H9 (cell line): ENCODE measurements around the gene ETV5. TPM values are rescaled to one million over a fixed set of nuclear protein-coding genes. Genes with fewer than 3 reads are reported as not detected.

Experiments
- DNase-seq: peaks from one replicate; pipeline ENCODE4 v3.0.0-alpha.2; 2017
- H2AFZ ChIP-seq: one replicate; pipeline ENCODE4 v1.6.1; 2013; ENCODE audit warnings: mild to moderate bottlenecking, low read length, control low read depth, moderate library complexity
- H2AK5ac ChIP-seq: 2 replicates; pipeline ENCODE4 v1.6.1; 2013; ENCODE audit warnings: low read length, control low read depth, mixed read lengths; ENCODE audit not compliant: insufficient read length
- H2BK120ac ChIP-seq: one replicate; pipeline ENCODE4 v1.6.1; 2013; ENCODE audit warnings: low read depth, mild to moderate bottlenecking, low read length, control low read depth, inconsistent platforms; ENCODE audit not compliant: poor library complexity, severe bottlenecking
- H2BK12ac ChIP-seq: 2 replicates; pipeline ENCODE4 v1.6.1; 2013; ENCODE audit warnings: low read length, control low read depth, mixed read lengths, low read depth; ENCODE audit not compliant: insufficient read length
- H2BK15ac ChIP-seq: 2 replicates; pipeline ENCODE4 v1.6.1; 2013; ENCODE audit warnings: low read depth, low read length, control low read depth
- H2BK20ac ChIP-seq: one replicate; pipeline ENCODE4 v1.6.1; 2013; ENCODE audit warnings: low read depth, mild to moderate bottlenecking, low read length, control low read depth, inconsistent platforms; ENCODE audit not compliant: poor library complexity, severe bottlenecking
- H2BK5ac ChIP-seq: 2 replicates; pipeline ENCODE4 v1.6.1; 2013; ENCODE audit warnings: low read length, control low read depth, mixed read lengths; ENCODE audit not compliant: insufficient read length
- H3K14ac ChIP-seq: 2 replicates; pipeline ENCODE4 v1.6.1; 2013; ENCODE audit warnings: low read length, control low read depth; ENCODE audit not compliant: insufficient read depth
- H3K18ac ChIP-seq: 2 replicates; pipeline ENCODE4 v1.6.1; 2013; ENCODE audit warnings: low read depth, mild to moderate bottlenecking, mixed read lengths, low read length, control low read depth; ENCODE audit not compliant: insufficient read length
- H3K23ac ChIP-seq: 2 replicates; pipeline ENCODE4 v1.6.1; 2013; ENCODE audit warnings: low read length, control low read depth, mixed read lengths, low read depth; ENCODE audit not compliant: insufficient read length
- H3K23me2 ChIP-seq: 2 replicates; pipeline ENCODE4 v1.6.1; 2013; ENCODE audit warnings: low read depth, mild to moderate bottlenecking, mixed read lengths, low read length, control low read depth; ENCODE audit not compliant: insufficient read length, poor library complexity, severe bottlenecking
- H3K27ac ChIP-seq: 2 replicates; pipeline ENCODE4 v1.5.1; 2013; ENCODE audit warnings: low read length, control low read depth, mixed read lengths, low read depth; ENCODE audit not compliant: insufficient read length
- H3K27me3 ChIP-seq: 2 replicates; pipeline ENCODE4 v1.6.1; 2013; ENCODE audit warnings: low read length, control low read depth, inconsistent platforms; ENCODE audit not compliant: insufficient read depth
- H3K4ac ChIP-seq: 2 replicates; pipeline ENCODE4 v1.6.1; 2013; ENCODE audit warnings: low read depth, mild to moderate bottlenecking, control low read depth, inconsistent platforms, low read length, moderate library complexity
- H3K4me1 ChIP-seq: 2 replicates; pipeline ENCODE4 v1.6.1; 2013; ENCODE audit warnings: low read length, control low read depth, inconsistent platforms; ENCODE audit not compliant: insufficient read depth
- H3K4me2 ChIP-seq: 2 replicates; pipeline ENCODE4 v1.6.1; 2013; ENCODE audit warnings: low read length, control low read depth, mixed read lengths; ENCODE audit not compliant: insufficient read length, insufficient read depth
- H3K56ac ChIP-seq: 2 replicates; pipeline ENCODE4 v1.6.1; 2013; ENCODE audit warnings: low read depth, mild to moderate bottlenecking, mixed read lengths, low read length, control low read depth; ENCODE audit not compliant: insufficient read length
- H3K79me1 ChIP-seq: 2 replicates; pipeline ENCODE4 v1.6.1; 2013; ENCODE audit warnings: low read depth, mild to moderate bottlenecking, moderate library complexity, low read length, control low read depth, inconsistent platforms; ENCODE audit not compliant: insufficient read depth, poor library complexity, severe bottlenecking
- H3K79me2 ChIP-seq: 2 replicates; pipeline ENCODE4 v1.6.1; 2013; ENCODE audit warnings: low read length, control low read depth, inconsistent platforms; ENCODE audit not compliant: insufficient read depth
- H3K9ac ChIP-seq: 2 replicates; pipeline ENCODE4 v1.6.1; 2013; ENCODE audit warnings: low read length, control low read depth, mixed read lengths; ENCODE audit not compliant: insufficient read length; ENCODE audit errors: extremely low read depth
- H3K9me3 ChIP-seq: one replicate; pipeline ENCODE4 v1.6.1; 2013; ENCODE audit warnings: low read depth, low read length, inconsistent platforms; ENCODE audit not compliant: control insufficient read depth
- H3T11ph ChIP-seq: one replicate; pipeline ENCODE4 v1.6.1; 2013; ENCODE audit warnings: mild to moderate bottlenecking, low read length, control low read depth, inconsistent platforms
- H4K20me1 ChIP-seq: one replicate; pipeline ENCODE4 v1.6.1; 2013; ENCODE audit not compliant: control insufficient read depth, insufficient read length, insufficient read depth
- H4K5ac ChIP-seq: 2 replicates; pipeline ENCODE4 v1.6.1; 2013; ENCODE audit warnings: low read depth, mild to moderate bottlenecking, mixed read lengths, low read length, control low read depth; ENCODE audit not compliant: insufficient read length
- H4K8ac ChIP-seq: replicated peaks from 2 replicates; pipeline ENCODE4 v1.6.1; 2013; ENCODE audit warnings: low read length, control low read depth, mixed read lengths, low read depth; ENCODE audit not compliant: insufficient read length
- H4K91ac ChIP-seq: 2 replicates; pipeline ENCODE4 v1.6.1; 2013; ENCODE audit warnings: low read depth, mild to moderate bottlenecking, moderate library complexity, mixed read lengths, low read length, control low read depth; ENCODE audit not compliant: insufficient read length
- H3K27ac Mint-ChIP-seq, 3 experiments: 2 replicates in 2 of 3; 3 replicates in 1 of 3; pipeline ENCODE4 v1.8.0; 2020 to 2021; ENCODE audit warnings: mixed read lengths in 3 of 3, mild to moderate bottlenecking in 1 of 3, moderate library complexity in 1 of 3
- H3K27me3 Mint-ChIP-seq: 2 replicates; pipeline ENCODE4 v1.8.0; 2021; ENCODE audit warnings: low read depth, mild to moderate bottlenecking, moderate library complexity, mixed read lengths
- H3K36me3 Mint-ChIP-seq, 3 experiments: 2 replicates in 2 of 3; 3 replicates in 1 of 3; pipeline ENCODE4 v1.8.0; 2020 to 2021; ENCODE audit warnings: low read depth in 3 of 3, mixed read lengths in 3 of 3; ENCODE audit not compliant: insufficient read depth in 1 of 3
- H3K4me1 Mint-ChIP-seq, 2 experiments: 2 replicates each; pipeline ENCODE4 v1.8.0; 2020; ENCODE audit warnings: mixed read lengths in 2 of 2
- H3K4me3 Mint-ChIP-seq, 2 experiments: 2 replicates in 1 of 2; 3 replicates in 1 of 2; pipeline ENCODE4 v1.8.0; 2020 to 2021; ENCODE audit warnings: mild to moderate bottlenecking in 2 of 2, mixed read lengths in 2 of 2, moderate library complexity in 1 of 2
- H3K9me3 Mint-ChIP-seq, 2 experiments: 2 replicates in 1 of 2; 3 replicates in 1 of 2; pipeline ENCODE4 v1.8.0; 2020; ENCODE audit warnings: mild to moderate bottlenecking in 2 of 2, mixed read lengths in 2 of 2, moderate library complexity in 1 of 2
- CTCF ChIP-seq: fragments of 200-600 bp; sonication (generic); conservative IDR thresholded peaks from 3 replicates; pipeline ENCODE4 v1.8.0; 2021; ENCODE audit warnings: antibody characterized with exemption, mild to moderate bottlenecking
- WGBS: extraction: QIAGEN DNeasy Blood & Tissue Kit; methylation state at CpG from one replicate; pipeline ENCODE4 v1.1.7; 2013; ENCODE audit warnings: missing lambda C conversion rate, low lambda C conversion rate, mixed read lengths; ENCODE audit not compliant: insufficient read length; ENCODE audit errors: extremely low coverage; 5-methylcytosine and 5-hydroxymethylcytosine counted together
- total RNA-seq: library from RNA; stranded (reverse); gene quantifications from 2 replicates; pipeline ENCODE4 v1.2.1, GENCODE V29; 2021

ETV5 gene
- total RNA-seq, 1 experiment from 2014 or later, result 7.7 TPM

DNA sequence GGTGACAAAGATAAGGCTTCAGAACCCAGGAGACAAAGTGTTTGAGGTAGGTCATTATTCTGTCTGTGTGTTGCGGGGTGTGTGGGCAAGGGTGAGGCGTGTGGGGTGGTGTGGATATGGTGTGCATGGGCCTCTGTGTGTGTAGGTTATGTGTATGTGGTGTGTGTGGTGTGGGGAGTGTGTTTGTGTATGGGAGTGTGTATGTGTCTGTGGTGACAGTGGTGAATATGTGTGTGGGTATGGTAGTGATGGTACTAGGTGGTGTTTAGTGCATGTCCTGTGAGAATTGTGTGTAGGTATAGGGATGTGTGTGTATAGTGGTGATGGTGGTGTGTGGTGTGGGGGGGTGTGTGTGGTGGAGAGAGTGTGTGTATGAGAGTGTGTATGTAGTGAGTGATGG is 16.2 kb upstream of the ETV5 start:
- H3K9me3 ChIP-seq, result no peaks in the 10 kb centered on the region
- TF ChIP-seq CTCF, result no peak
- H2BK12ac ChIP-seq, result no peak overlapping the region
- H4K5ac ChIP-seq, result peak overlapping the region; percentile 17
- Mint-ChIP-seq H3K4me3 (no peak overlapping the region; a peak in 1 of 5 replicates), H3K27ac (no peak overlapping the region), H3K4me1 (peaks cover 32 to 48% of the 10 kb centered on the region in 2 experiments), H3K9me3 (no peaks in the 10 kb centered on the region), H3K36me3 (no peaks in the 10 kb centered on the region; a peak in 1 of 7 replicates), H3K27me3 (peaks cover 65% of the 10 kb centered on the region)
- no peaks in the 10 kb centered on the region for H4K20me1 ChIP-seq
- no peaks in the 10 kb centered on the region for H3K23me2 ChIP-seq
- DNase-seq, result no peak
- WGBS, result no CpG with 5 or more reads among the region's 2 CpGs
- H3K4ac ChIP-seq, result no peak overlapping the region
- peak overlapping the region; percentile 83 for H2AK5ac ChIP-seq
- H2BK5ac ChIP-seq, result no peak overlapping the region
- no peak overlapping the region for H4K91ac ChIP-seq
- H3K27ac ChIP-seq, result no peak overlapping the region
- peaks cover 7% of the 10 kb centered on the region; the same call in 1 of the 2 replicates for H3K4me1 ChIP-seq
- H3K79me2 ChIP-seq, result no peaks in the 10 kb centered on the region
- H3K56ac ChIP-seq, result no peak overlapping the region
- H3K4me2 ChIP-seq, result no peak overlapping the region
- no peak overlapping the region for H2BK20ac ChIP-seq
- no peak overlapping the region for H2AFZ ChIP-seq
- H3K23ac ChIP-seq, result no peak overlapping the region
- no peak overlapping the region; the same call in 1 of the 2 replicates for H3K14ac ChIP-seq
- no peaks in the 10 kb centered on the region for H3K27me3 ChIP-seq
- no peak overlapping the region for H3T11ph ChIP-seq
- H3K18ac ChIP-seq, result no peak overlapping the region
- no peak overlapping the region for H4K8ac ChIP-seq
- H2BK15ac ChIP-seq, result no peak overlapping the region
- H3K9ac ChIP-seq, result no peak overlapping the region
- H3K79me1 ChIP-seq, result no peaks in the 10 kb centered on the region
- H2BK120ac ChIP-seq, result no peak overlapping the region
